Activated naive CD4-positive, alpha-beta T cell (primary cell): ENCODE measurements around the gene PHACTR3.

Source experiments
- DNase-seq, 4 experiments: peaks; one replicate each; lab custom pipeline; 2025; lab: John Stamatoyannopoulos, UW

The PHACTR3 gene

GRCh38 chr20:59777814-59778575, 173.7 kb downstream of the PHACTR3 start:
- no peak for DNase-seq

GRCh38 chr20:59778615-59779200, 174.4 kb downstream of the PHACTR3 start:
- no peak for DNase-seq

DNA sequence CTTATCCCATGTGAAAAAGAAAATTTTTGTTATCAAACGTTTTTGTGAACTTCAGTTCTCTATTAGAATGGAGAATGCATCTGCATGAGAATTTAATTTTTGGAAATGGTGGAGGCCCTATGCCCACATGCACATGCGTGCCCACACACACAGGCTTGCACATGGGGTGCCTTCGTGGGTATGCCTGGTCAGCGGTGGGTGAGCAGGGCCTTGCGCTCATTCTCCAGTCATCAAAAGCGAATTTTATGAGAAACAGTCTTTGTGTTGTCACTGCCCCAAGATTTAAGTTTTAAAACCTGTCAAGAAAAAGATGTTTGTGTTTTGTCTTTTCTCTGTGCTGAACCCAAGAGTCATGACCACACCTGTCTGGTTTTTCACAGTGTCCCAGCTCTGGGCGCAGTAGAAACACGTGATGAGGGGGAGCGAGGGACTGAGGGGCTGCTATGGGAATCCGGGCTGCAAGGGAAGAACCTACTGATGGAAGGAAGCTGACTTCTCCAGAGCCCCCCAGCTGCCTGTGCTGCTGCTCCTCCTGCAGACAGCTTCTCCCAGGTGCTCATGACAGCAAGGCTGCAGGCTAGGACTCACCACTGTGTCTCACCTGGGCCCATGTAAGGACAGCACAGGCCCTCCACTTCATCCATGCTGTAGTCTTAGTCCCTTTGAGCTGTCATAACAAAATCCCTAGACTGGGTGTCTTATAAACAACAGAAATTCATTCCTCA, 175.5 kb downstream of the PHACTR3 start:
- DNase-seq: no peak

DNA sequence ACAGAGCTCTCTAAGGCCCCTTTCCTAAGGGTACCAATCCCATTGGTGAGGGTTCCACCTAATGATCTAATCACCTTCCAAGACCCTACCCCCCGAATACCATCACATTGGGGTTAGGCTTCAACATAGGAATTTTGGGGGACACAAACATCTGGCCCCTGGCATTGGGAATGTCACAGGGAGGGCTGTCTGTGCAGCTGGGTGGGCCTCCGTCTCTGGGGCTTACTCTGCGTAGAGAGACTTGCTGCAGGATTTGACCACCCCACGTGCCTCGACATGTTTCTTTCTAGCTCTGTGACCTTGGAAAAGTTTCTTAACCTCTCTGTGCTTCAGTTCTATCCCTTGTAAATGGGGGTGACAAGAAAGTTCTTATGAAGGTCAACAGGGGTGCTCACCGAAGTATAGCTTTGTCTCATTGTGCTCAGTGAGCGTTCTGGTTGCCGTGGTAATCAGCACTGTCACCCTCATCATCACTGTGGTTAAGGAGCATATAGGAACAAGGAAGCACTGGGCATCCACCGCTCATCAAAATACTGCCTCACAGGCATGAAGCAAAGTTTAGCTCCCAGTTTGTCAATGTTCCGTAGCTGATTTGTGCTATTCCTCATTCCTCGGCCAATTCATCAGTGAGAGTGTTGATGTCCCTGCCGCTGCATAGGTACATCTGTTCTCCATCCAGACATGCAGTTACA, 176.3 kb downstream of the PHACTR3 start:
- no peak for DNase-seq

- no peak for DNase-seq
Observed at GRCh38 chr20:59781226-59781625, 176.9 kb downstream of the PHACTR3 start.

DNA sequence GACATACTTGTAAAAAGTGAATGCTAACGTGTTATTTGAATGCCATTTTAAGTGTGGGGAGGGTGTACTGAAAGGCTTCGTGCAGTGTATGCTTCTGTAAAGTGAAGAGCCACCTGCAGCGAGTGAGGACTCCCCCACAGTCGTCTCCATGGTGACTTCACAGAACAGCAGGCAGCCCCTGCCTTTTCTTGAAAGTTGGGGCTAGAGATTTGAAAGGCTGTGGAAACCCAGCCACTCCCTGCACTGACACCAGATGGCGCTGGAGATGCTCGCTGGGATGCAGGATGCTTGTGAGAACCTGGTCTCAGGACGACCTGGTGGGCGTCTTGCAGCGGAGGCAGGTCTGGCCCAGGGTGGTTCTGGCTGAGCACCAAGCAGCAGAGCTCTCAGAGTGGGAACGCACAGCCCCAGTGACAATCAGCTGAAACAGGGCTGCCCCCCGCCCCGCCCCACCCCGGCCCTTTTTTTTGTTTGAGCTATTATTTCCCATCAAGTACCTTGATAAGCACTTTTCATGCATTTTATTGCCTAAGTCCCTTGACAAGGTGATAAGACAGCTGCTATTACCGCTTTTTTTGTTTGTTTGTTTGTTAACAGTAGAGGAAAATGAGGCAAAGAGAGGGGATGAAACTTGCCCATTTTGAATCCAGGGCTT, 178.8 kb downstream of the PHACTR3 start:
- no peak for DNase-seq

DNA sequence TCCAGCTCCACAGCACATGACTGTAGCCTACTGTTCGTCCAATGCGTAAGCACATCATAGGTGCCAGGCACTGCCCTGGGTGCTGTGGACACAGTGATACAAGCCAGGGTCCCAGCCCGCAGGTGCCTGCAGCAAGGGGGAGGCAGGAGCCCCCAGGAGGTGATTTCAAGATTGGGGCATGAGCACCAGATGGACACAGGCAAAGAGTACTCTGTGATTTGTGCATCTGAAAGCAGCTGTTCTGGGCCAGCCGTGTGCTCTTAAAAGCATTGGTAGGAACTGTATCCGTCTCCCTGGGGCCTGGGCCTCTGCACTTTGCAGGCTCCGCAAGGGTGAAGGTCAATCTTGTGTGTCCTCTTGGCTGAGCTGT, 179.3 kb downstream of the PHACTR3 start:
- DNase-seq: no peak

- DNase-seq: no peak
Observed at GRCh38 chr20:59784365-59784764, 180.0 kb downstream of the PHACTR3 start.

DNA sequence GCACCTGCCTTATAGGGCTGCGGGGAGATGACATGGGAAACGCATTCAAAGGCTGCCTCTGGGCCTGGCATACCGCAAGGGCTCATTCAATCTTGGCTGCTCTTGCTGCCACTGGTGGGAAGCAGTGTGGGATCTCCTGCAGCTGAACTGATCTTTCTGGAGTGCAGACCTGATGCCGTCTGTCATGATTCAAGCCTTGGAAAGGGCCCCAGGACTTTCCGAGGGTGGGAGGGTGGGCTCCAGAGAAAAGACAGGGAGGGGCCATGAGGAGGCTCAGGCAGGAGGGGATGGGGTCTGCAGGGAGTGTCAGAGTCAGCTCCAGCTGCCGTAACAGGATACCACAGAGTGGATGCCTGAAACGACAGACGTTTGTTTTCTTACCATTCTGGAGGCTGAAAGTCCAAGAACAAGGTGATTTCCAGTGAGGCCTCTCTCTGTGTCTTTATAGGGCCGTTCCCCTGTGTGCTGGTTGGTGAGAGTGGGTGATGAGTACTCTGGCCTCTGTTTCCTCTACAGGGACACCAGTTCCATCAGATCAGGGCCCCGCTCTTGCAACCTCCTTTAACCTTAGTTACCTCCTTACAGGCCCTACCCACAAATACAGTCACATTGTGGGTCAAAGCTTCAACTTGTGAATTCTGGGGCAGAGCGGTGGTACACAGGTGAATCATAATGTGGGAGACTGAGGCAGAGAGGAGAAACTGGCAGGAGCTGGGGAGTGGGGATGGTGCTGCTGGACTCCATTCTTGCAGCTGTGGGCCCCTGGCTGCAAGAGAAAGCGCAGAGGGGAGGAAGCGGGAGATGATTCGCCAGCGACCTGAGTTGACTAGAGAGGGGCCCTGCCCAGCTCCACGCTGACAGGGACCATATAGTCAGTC, 180.7 kb downstream of the PHACTR3 start:
- DNase-seq: no peak

DNA sequence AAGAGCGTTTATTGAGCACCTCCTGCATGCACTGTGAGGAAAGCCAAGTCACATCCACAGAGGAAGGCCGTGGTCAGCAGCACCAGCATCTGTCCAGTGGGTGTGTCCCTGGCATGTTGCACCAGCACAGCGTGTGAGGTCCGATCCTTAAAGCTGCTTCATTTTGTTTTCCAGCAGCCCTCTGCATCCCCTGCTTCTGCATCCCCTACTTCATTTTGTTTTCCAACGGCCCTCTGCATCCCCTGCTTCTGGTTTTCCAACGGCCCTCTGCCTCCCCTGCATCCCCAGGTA, 181.3 kb downstream of the PHACTR3 start:
- DNase-seq: no peak

DNA sequence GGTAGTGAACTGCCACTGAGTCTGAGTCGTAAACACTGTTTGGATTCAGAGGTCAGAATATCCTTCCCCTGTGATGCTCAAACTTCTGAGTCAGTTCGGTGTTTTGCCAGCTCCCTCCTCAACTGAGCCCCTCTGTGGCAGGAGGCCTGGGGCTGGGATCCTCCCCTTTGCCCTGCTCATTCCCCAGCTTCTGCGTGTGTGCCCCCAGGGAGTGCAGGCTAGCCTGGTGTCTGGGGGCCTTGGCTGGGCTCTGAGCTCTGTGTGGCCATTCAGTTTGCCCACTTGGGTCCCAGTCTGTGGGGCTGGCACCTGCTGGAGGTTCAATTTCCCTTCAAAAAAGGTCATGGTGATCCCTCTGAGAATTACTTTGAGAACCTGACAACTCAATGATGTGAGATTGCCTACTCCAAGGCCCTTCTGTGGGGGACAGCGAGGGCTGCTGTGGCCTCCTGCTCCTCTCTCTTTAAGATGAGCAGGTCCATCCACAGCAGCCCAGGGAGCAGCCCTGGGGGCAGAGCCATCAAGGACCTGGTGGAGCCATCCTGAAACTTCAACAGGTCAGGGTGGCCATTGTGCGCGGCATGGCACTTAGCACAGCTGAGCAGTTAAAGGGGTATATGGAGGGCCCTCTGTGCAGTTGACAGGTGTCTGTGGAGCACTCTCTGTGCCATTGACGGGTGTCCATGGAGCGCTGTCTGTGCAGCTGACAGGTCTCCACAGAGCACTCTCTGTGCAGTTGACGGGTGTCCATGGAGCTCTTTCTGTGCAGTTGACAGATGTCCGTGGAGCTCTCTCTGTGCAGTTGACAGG, 181.9 kb downstream of the PHACTR3 start:
- no peak for DNase-seq

DNA sequence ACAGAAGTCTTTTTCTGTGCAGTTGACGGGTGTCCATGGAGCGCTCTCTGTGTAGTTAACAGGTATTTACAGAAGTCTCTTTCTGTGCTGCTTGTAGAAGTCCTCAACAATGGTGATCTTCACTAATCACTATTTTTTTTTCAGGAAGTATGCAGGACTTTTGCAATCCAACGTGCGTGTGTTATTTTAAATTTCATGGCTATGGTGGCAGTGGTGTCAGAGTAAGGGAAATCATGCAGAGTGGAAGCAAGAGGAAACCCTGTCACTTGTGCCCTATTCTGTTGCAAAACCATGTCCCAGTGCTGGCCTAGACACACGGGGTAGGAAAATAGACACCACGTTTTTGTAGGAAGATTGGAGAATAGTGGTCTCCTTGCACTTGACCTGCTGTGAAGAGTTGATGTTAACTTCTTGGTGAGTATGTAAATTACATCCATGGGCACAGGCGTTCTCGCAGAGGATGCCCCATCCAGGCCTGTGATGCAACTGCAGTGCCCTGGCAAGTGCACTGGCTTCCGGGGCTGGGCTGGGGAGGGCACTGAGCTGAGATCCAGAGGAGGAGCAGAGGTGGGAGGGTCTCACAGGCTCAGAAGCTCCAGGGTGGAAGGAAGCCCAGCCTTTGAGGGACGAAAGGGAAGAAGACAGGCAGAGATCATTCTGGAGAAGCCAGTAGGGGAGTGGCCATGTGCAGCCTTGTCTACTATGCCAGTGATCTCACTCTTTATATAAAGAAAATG, 182.6 kb downstream of the PHACTR3 start:
- no peak for DNase-seq

GRCh38 chr20:59787538-59787890, 183.2 kb downstream of the PHACTR3 start:
- DNase-seq: no peak

- DNase-seq: no peak
Observed at GRCh38 chr20:59788196-59788735, 183.9 kb downstream of the PHACTR3 start.

DNA sequence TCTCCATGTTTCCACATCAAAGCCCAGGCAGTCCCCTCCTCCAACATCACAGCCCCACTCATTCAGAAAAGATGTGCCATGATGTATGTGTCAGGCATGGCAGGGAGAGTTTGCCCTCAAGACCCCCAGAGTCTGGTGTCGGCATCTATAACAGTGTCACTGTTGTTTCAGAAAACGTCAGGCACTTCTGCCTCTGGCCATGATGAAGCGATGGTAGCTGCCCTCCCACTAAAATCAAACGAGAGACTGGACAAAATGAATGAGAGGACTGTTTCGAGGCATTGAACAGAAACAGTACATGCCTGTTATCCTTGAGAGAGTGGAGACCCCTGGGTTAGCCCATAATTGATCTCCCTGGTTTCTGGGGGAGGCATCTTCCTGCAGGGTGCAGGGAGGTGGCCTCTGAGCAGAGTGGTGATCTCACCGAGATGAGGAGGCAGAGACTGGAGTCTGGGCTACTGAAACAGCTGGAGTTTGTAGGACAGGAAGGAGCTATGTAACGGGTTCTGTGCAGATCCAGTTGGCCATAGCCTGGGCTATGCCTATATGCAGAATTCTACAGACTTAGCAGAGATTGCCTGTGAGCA, 184.6 kb downstream of the PHACTR3 start:
- DNase-seq: no peak

DNA sequence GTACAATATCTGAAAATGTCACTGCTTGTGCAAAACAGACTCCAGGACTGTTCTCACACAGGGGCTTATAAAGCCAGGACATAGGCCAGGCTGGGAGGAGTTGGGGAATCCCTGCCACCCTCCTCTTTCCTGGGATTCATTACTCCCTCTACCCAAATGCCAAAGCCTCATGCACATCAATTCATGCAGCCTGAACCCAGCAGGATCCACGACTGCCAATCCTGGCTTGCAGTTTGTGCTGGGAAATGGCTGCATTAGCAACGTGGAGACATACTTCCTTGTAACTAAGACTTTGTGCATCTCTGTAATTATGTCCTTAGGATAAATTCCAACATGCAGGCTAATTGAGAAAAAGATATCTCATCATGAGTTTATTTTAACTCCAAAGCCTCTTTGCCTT, 185.3 kb downstream of the PHACTR3 start:
- DNase-seq: no peak

- no peak for DNase-seq
Observed at GRCh38 chr20:59790346-59790745, 186.0 kb downstream of the PHACTR3 start.

- DNase-seq: no peak
Observed at GRCh38 chr20:59792300-59792699, 188.0 kb downstream of the PHACTR3 start.

DNA sequence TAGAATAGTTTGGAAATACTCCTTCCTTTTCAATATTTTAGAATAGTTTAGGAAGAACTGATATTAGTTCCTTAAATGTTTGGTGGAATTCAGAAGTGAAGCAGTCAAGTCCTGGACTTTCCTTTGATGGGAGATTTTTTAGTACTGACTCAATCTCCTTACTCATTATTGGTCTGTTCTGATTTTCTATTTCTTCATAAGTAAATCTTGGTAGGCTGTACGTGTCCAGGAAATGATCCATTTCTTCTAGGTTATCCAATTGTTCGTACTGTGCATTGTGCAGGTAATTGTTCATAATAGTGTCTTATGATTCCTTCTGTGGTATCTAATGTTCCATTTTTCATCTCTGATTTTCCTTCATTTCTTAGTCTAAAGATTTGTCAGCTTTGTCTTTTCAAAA, 190.2 kb downstream of the PHACTR3 start:
- DNase-seq: no peak
